GM04504 (cell line): ENCODE measurements around the gene FAM177A1.
"Not testable (repeated sequence)": the region's sequence is repeated elsewhere in the genome, so short reads cannot be mapped to it uniquely, and the experiment has no call there.

Experiments used
- DNase-seq: peaks from one replicate; pipeline ENCODE4 v3.0.0-alpha.2; 2012; ENCODE audit warnings: low read depth

The FAM177A1 gene

GRCh38 chr14:35061113-35061791 lies 15.2 kb downstream of the FAM177A1 start:
- not testable (repeated sequence) for DNase-seq

GRCh38 chr14:35065731-35066130 lies 19.7 kb downstream of the FAM177A1 start:
- DNase-seq, result not testable (repeated sequence)

GRCh38 chr14:35068238-35069012 lies 22.4 kb downstream of the FAM177A1 start:
- no peak for DNase-seq

GRCh38 chr14:35072226-35072625 lies 26.2 kb downstream of the FAM177A1 start:
- DNase-seq, result no peak

- DNase-seq, result no peak
Measured at GRCh38 chr14:35073486-35073885, 27.4 kb downstream of the FAM177A1 start.

GRCh38 chr14:35078082-35078481 lies 32.0 kb downstream of the FAM177A1 start:
- no peak for DNase-seq

- DNase-seq, result no peak
Measured at GRCh38 chr14:35079742-35080141, 33.7 kb downstream of the FAM177A1 start.

- no peak for DNase-seq
Measured at GRCh38 chr14:35083530-35084150, 37.6 kb downstream of the FAM177A1 start.

GRCh38 chr14:35085441-35085840 lies 39.4 kb downstream of the FAM177A1 start:
- DNase-seq, result no peak

GRCh38 chr14:35088514-35088913 lies 42.4 kb downstream of the FAM177A1 start:
- DNase-seq, result no peak

- not testable (repeated sequence) for DNase-seq
Measured at GRCh38 chr14:35094645-35095044, 48.6 kb downstream of the FAM177A1 start.

GRCh38 chr14:35107866-35108265 lies 61.8 kb downstream of the FAM177A1 start:
- no peak for DNase-seq

- DNase-seq, result no peak
Measured at GRCh38 chr14:35112641-35113040, 66.6 kb downstream of the FAM177A1 start.

GRCh38 chr14:35113308-35113950 lies 67.4 kb downstream of the FAM177A1 start:
- DNase-seq, result no peak

- peak; percentile 19 for DNase-seq
Measured at GRCh38 chr14:35114036-35114435, 68.0 kb downstream of the FAM177A1 start.

- no peak for DNase-seq
Measured at GRCh38 chr14:35116242-35116641, 70.2 kb downstream of the FAM177A1 start.

- no peak for DNase-seq
Measured at GRCh38 chr14:35117112-35117511, 71.0 kb downstream of the FAM177A1 start.

GRCh38 chr14:35121026-35121886 lies 75.2 kb downstream of the FAM177A1 start:
- peak; percentile 2 for DNase-seq

- DNase-seq, result peak; percentile 80
Measured at GRCh38 chr14:35121887-35122695, 76.0 kb downstream of the FAM177A1 start, which contains the start of the genes PPP2R3C and PRORP. PPP2R3C (minus strand) TSS chr14:35121990; CDS start chr14:35121959, 31 bp downstream. PRORP (plus strand) TSS chr14:35122552; CDS start chr14:35123246, 694 bp downstream.

- DNase-seq, result no peak
Measured at GRCh38 chr14:35122696-35123387, 76.8 kb downstream of the FAM177A1 start.
